ENCODE data around the gene POLR1A. TPM values are rescaled to one million over a fixed set of nuclear protein-coding genes. Genes with fewer than 3 reads are reported as not detected.

POLR1A gene
- total RNA-seq, 1 donor from 2014 or later, result 23.8 TPM

- H3K27me3 Mint-ChIP-seq (ENCODE audit: insufficient read depth, low read depth), result no peaks in the 10 kb centered on the region
- Histone ChIP-seq H3K4me2 (no peak overlapping the region), H3K27ac (no peak overlapping the region), H3K27me3 (no peaks in the 10 kb centered on the region), H3K9ac (no peak overlapping the region), H3F3A (ENCODE audit: low read depth) (no peaks in the 10 kb centered on the region), H4K20me1 (ENCODE audit: low read depth) (no peaks in the 10 kb centered on the region), H3K4me3 (no peak overlapping the region), H3K36me3 (no peaks in the 10 kb centered on the region), H3K9me3 (ENCODE audit: low read depth) (no peaks in the 10 kb centered on the region), H3K79me2 (ENCODE audit: low read depth) (no peaks in the 10 kb centered on the region), H3K4me1 (no peaks in the 10 kb centered on the region), H2AFZ (replicated peaks) (no peak overlapping the region)
- H3K27ac Mint-ChIP-seq, result no peak overlapping the region
- DNase-seq (ENCODE audit: low spot score), result no peak
- H3K4me3 Mint-ChIP-seq, result no peak overlapping the region
- TF ChIP-seq CTCF (IDR thresholded peaks at IDR 0.05) (no peak), EZH2phosphoT487 (IDR thresholded peaks at IDR 0.05) (no peak), EZH2 (IDR thresholded peaks at IDR 0.05) (no peak)
- peaks cover 40% of the 10 kb centered on the region for H3K36me3 Mint-ChIP-seq
- H3K9me3 Mint-ChIP-seq, result no peaks in the 10 kb centered on the region
- peaks cover 28% of the 10 kb centered on the region for H3K4me1 Mint-ChIP-seq
Observed at GRCh38 chr2:86033751-86034692, 71.7 kb downstream of the POLR1A start.

GRCh38 chr2:86032861-86033595 lies 72.7 kb downstream of the POLR1A start:
- H3K27me3 Mint-ChIP-seq (ENCODE audit: insufficient read depth, low read depth), result no peaks in the 10 kb centered on the region
- Histone ChIP-seq H3K79me2 (ENCODE audit: low read depth) (no peaks in the 10 kb centered on the region), H3K9me3 (ENCODE audit: low read depth) (no peaks in the 10 kb centered on the region), H3K4me2 (no peak overlapping the region), H3K36me3 (no peaks in the 10 kb centered on the region), H2AFZ (replicated peaks) (no peak overlapping the region), H3K27ac (no peak overlapping the region), H3F3A (ENCODE audit: low read depth) (no peaks in the 10 kb centered on the region), H3K27me3 (no peaks in the 10 kb centered on the region), H3K4me3 (no peak overlapping the region), H3K9ac (no peak overlapping the region), H3K4me1 (no peaks in the 10 kb centered on the region), H4K20me1 (ENCODE audit: low read depth) (no peaks in the 10 kb centered on the region)
- H3K4me3 Mint-ChIP-seq, result no peak overlapping the region
- no peaks in the 10 kb centered on the region for H3K9me3 Mint-ChIP-seq
- H3K4me1 Mint-ChIP-seq, result peaks cover 22% of the 10 kb centered on the region
- no peak overlapping the region for H3K27ac Mint-ChIP-seq
- H3K36me3 Mint-ChIP-seq, result peaks cover 42% of the 10 kb centered on the region
- no peak for TF ChIP-seq EZH2 (IDR thresholded peaks at IDR 0.05)
- no peak for TF ChIP-seq EZH2phosphoT487 (IDR thresholded peaks at IDR 0.05)
- TF ChIP-seq CTCF (IDR thresholded peaks at IDR 0.05), result no peak
- no peak for DNase-seq (ENCODE audit: low spot score)

- no peak for TF ChIP-seq CTCF (IDR thresholded peaks at IDR 0.05)
- TF ChIP-seq EZH2 (IDR thresholded peaks at IDR 0.05), result no peak
- TF ChIP-seq EZH2phosphoT487 (IDR thresholded peaks at IDR 0.05), result no peak
- no peaks in the 10 kb centered on the region for H4K20me1 ChIP-seq (ENCODE audit: low read depth)
- H3K9ac ChIP-seq, result no peak overlapping the region
- H3K4me1 Mint-ChIP-seq, result peaks cover 11% of the 10 kb centered on the region
- H3K36me3 ChIP-seq, result no peaks in the 10 kb centered on the region
- peaks cover 2% of the 10 kb centered on the region for H3K27me3 Mint-ChIP-seq (ENCODE audit: insufficient read depth, low read depth)
- no peak overlapping the region for H3K27ac Mint-ChIP-seq
- no peaks in the 10 kb centered on the region for H3K9me3 Mint-ChIP-seq
- no peaks in the 10 kb centered on the region for H3K4me1 ChIP-seq
- H3K4me3 Mint-ChIP-seq, result no peak overlapping the region
- H2AFZ ChIP-seq (replicated peaks), result no peak overlapping the region
- DNase-seq (ENCODE audit: low spot score), result no peak
- peaks cover 40% of the 10 kb centered on the region for H3K36me3 Mint-ChIP-seq
- H3K9me3 ChIP-seq (ENCODE audit: low read depth), result no peaks in the 10 kb centered on the region
- H3K4me2 ChIP-seq, result no peak overlapping the region
- H3K4me3 ChIP-seq, result no peak overlapping the region
- H3K27ac ChIP-seq, result no peak overlapping the region
- no peaks in the 10 kb centered on the region for H3F3A ChIP-seq (ENCODE audit: low read depth)
- H3K27me3 ChIP-seq, result no peaks in the 10 kb centered on the region
- no peaks in the 10 kb centered on the region for H3K79me2 ChIP-seq (ENCODE audit: low read depth)
Observed at GRCh38 chr2:86031606-86032005, 74.1 kb downstream of the POLR1A start.
